OCI-LY1 (cell line): Measurements from ENCODE around the gene ZNF574.

Experiments used
- H2AFZ ChIP-seq: fragments of 200-600 bp; sonication (generic), shearing (Covaris generic); 2 replicates; pipeline ENCODE4 v1.6.0; 2014; ENCODE audit warnings: antibody characterized with exemption, mild to moderate bottlenecking, low read length
- H3F3A ChIP-seq: fragments of 200-600 bp; sonication (generic), shearing (Covaris generic); 2 replicates; pipeline ENCODE4 v1.6.0; 2014; ENCODE audit warnings: mild to moderate bottlenecking, antibody characterized with exemption, low read length, moderate library complexity; ENCODE audit not compliant: insufficient read depth
- H3K27ac ChIP-seq: fragments of 200-600 bp; sonication (generic); 2 replicates; pipeline ENCODE4 v1.5.1; 2014; ENCODE audit warnings: low read length, mixed run types, mild to moderate bottlenecking, low read depth; ENCODE audit not compliant: poor library complexity, severe bottlenecking
- H3K27me3 ChIP-seq: fragments of 200-600 bp; sonication (generic); 2 replicates; pipeline ENCODE4 v1.6.0; 2014; ENCODE audit warnings: antibody characterized with exemption, mild to moderate bottlenecking, low read length, moderate library complexity; ENCODE audit not compliant: insufficient read depth
- H3K36me3 ChIP-seq: fragments of 200-600 bp; sonication (generic); 2 replicates; pipeline ENCODE4 v1.6.1; 2014; ENCODE audit warnings: mild to moderate bottlenecking, antibody characterized with exemption, low read length, moderate library complexity, mixed read lengths; ENCODE audit not compliant: insufficient read depth
- H3K4me1 ChIP-seq: fragments of 200-600 bp; sonication (generic); 2 replicates; pipeline ENCODE4 v1.5.1; 2014; ENCODE audit warnings: mild to moderate bottlenecking, low read length, moderate library complexity; ENCODE audit not compliant: insufficient read depth, severe bottlenecking
- H3K4me2 ChIP-seq: fragments of 200-600 bp; sonication (generic), shearing (Covaris generic); 2 replicates; pipeline ENCODE4 v1.6.1; 2014; ENCODE audit warnings: low read length
- H3K4me3 ChIP-seq: fragments of 200-600 bp; sonication (generic); 2 replicates; pipeline ENCODE4 v1.5.1; 2014; ENCODE audit warnings: low read length, low read depth, mild to moderate bottlenecking, mixed read lengths; ENCODE audit not compliant: poor library complexity, severe bottlenecking
- H3K79me2 ChIP-seq: fragments of 200-600 bp; shearing (Covaris generic); 2 replicates; pipeline ENCODE4 v1.6.1; 2016; ENCODE audit warnings: mixed run types, low read length, mixed read lengths; ENCODE audit not compliant: insufficient read depth
- H3K9ac ChIP-seq: fragments of 200-600 bp; sonication (generic), shearing (Covaris generic); 2 replicates; pipeline ENCODE4 v1.6.1; 2014; ENCODE audit warnings: mild to moderate bottlenecking, low read length, mixed read lengths
- H3K9me2 ChIP-seq: fragments of 200-600 bp; sonication (generic), shearing (Covaris generic); 2 replicates; pipeline ENCODE4 v1.6.1; 2014; ENCODE audit warnings: low read depth, mild to moderate bottlenecking, low read length, mixed read lengths
- H3K9me3 ChIP-seq: fragments of 200-600 bp; shearing (Covaris generic); 2 replicates; pipeline ENCODE4 v1.6.1; 2014; ENCODE audit warnings: low read length, mixed read lengths
- H4K20me1 ChIP-seq: fragments of 200-600 bp; sonication (generic), shearing (Covaris generic); 2 replicates; pipeline ENCODE4 v1.6.0; 2016; ENCODE audit warnings: mild to moderate bottlenecking, low read length; ENCODE audit not compliant: insufficient read depth
- EZH2 ChIP-seq: fragments of 200-600 bp; sonication (generic), shearing (Covaris generic); IDR thresholded peaks from 2 replicates; pipeline ENCODE4 v1.8.0; 2017; ENCODE audit warnings: borderline replicate concordance, mixed run types, mild to moderate bottlenecking, antibody characterized with exemption, low read length, moderate library complexity, mixed read lengths
- TF ChIP-seq, protein P1 (sequence below): fragments of 200-600 bp; sonication (generic), shearing (Covaris generic); IDR thresholded peaks from 2 replicates; pipeline ENCODE4 v1.5.1; 2017; ENCODE audit warnings: mild to moderate bottlenecking, antibody characterized with exemption, low read length, moderate library complexity, mixed read lengths

ZNF574 gene

DNA sequence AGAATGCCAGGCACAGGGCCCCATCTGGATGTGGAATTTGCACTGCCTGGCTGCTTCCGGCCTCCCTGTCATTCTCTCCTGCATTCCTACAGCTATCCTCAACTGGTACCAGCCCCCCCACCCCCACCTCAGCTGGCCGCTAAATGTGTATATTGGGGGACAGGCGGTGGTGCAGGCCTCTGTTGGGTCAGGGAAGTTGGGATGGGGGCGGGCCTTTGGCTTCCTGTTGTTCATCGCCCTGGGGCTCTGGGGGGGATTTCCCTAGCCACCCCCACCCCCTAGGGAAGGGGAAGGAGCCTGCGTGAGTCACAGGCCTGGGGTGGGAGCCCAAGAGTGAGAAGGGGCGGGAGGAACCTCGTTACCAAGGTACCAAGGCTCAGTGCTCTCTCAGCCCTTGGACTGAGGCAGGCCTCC is 45.7 kb downstream of the ZNF574 start:
- H3F3A ChIP-seq: peaks cover 4% of the 10 kb centered on the region; the same call in 1 of the 2 replicates
- H3K4me3 ChIP-seq: peak overlapping the region; percentile 29
- peaks cover 37% of the 10 kb centered on the region for H3K4me1 ChIP-seq
- no peaks in the 10 kb centered on the region for H4K20me1 ChIP-seq
- peak overlapping the region; percentile 83 for H3K27ac ChIP-seq
- peak overlapping the region; percentile 45; the same call in 1 of the 2 replicates for H3K9ac ChIP-seq
- H3K79me2 ChIP-seq: no peaks in the 10 kb centered on the region
- H3K4me2 ChIP-seq: peak overlapping the region; percentile 35
- H3K9me3 ChIP-seq: 0 out of 2 replicates have a peak, but pooled peaks cover 2% of the 10 kb centered on the region
- TF ChIP-seq, protein P1, sequence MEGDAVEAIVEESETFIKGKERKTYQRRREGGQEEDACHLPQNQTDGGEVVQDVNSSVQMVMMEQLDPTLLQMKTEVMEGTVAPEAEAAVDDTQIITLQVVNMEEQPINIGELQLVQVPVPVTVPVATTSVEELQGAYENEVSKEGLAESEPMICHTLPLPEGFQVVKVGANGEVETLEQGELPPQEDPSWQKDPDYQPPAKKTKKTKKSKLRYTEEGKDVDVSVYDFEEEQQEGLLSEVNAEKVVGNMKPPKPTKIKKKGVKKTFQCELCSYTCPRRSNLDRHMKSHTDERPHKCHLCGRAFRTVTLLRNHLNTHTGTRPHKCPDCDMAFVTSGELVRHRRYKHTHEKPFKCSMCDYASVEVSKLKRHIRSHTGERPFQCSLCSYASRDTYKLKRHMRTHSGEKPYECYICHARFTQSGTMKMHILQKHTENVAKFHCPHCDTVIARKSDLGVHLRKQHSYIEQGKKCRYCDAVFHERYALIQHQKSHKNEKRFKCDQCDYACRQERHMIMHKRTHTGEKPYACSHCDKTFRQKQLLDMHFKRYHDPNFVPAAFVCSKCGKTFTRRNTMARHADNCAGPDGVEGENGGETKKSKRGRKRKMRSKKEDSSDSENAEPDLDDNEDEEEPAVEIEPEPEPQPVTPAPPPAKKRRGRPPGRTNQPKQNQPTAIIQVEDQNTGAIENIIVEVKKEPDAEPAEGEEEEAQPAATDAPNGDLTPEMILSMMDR: no peak
- no peak for TF ChIP-seq EZH2
- no peaks in the 10 kb centered on the region for H3K9me2 ChIP-seq
- H2AFZ ChIP-seq: no peak overlapping the region
- no peaks in the 10 kb centered on the region for H3K27me3 ChIP-seq
- H3K36me3 ChIP-seq: peaks cover 17% of the 10 kb centered on the region

DNA sequence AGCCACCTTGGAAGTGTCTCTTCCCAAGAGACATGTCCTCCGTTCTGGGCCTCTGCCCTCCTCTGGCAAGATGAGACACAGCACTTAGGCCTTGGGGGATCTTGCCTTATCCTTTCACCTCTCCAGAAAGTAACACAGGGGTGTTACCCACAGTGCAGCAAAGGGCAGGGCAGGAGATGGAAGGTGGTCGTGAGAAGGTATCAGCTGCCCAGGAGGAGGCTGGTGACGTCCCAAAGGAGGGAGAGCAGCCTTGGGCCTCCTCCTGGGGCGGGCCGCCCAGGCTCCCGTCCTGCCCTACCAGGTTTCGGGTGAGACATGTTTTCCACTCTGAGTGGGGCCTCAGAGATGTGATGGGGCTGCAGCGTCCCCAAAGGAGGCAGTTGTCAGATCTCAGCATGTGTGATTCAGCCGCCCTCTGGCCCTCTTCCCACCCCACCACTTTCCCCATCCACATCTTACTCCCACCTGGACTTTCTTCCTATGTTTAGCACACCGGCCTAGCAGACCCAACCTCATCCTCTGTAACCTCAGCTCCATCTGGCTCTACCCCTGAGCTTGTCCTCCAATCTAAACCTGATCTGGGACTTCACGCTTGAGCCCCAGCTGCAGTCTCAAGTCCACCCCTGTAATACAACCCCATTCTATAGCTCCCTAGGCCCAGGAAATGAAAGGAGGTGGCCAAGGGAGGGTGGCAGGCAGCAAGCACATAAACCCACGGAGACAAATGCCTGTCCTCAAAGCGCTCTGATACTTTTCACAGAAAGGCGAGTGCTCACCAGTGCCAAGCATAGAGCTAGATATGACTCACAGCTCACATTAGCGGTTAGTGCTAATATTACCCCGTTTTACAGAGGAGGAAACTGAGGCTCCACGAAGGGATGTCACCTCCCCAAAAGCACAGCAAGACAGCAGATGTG is 47.0 kb downstream of the ZNF574 start:
- no peaks in the 10 kb centered on the region for H3K79me2 ChIP-seq
- no peaks in the 10 kb centered on the region for H3K27me3 ChIP-seq

DNA sequence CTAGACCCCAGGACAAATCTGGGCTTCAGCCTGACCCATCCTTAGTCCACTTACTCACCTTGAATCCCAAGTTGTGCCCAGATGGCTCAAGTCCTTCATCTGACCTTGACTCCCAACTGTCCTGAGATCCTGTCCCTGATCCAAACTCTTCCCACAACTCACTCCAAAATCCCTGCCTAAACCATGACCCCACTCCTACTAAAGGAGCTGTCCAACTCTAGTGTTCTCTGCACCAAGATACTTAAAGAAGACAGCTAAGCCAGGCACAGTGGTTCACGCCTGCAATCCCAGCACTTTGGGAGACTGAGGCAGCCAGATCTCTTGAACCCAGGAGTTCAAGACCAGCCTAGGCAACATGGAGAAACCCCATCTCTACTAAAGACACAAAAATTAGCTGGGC is 47.8 kb downstream of the ZNF574 start:
- H3K4me2 ChIP-seq: peak overlapping the region; percentile 35

More for the DNA sequence above, 47.0 kb downstream of the ZNF574 start:
- H2AFZ ChIP-seq: no peak overlapping the region
- H3K9me3 ChIP-seq: 0 out of 2 replicates have a peak, but pooled peaks cover 2% of the 10 kb centered on the region
- peaks cover 35% of the 10 kb centered on the region for H3K4me1 ChIP-seq
- peak overlapping the region; percentile 29 for H3K4me3 ChIP-seq
- H3K36me3 ChIP-seq: peaks cover 10% of the 10 kb centered on the region; the same call in 1 of the 2 replicates
- TF ChIP-seq, protein P1: peak; percentile 30; the same call in 1 of the 2 replicates
- no peak for TF ChIP-seq EZH2
- H3K9me2 ChIP-seq: no peaks in the 10 kb centered on the region
- peak overlapping the region; percentile 83 for H3K27ac ChIP-seq
- H4K20me1 ChIP-seq: no peaks in the 10 kb centered on the region
- H3K4me2 ChIP-seq: peak overlapping the region; percentile 35
- peak overlapping the region; percentile 45 for H3K9ac ChIP-seq
- H3F3A ChIP-seq: peaks cover 4% of the 10 kb centered on the region

More for the DNA sequence above, 47.8 kb downstream of the ZNF574 start:
- peaks cover 39% of the 10 kb centered on the region for H3K4me1 ChIP-seq
- peak overlapping the region; percentile 83 for H3K27ac ChIP-seq
- TF ChIP-seq EZH2: no peak
- TF ChIP-seq, protein P1: no peak
- H3F3A ChIP-seq: peaks cover 4% of the 10 kb centered on the region
- H3K9me2 ChIP-seq: no peaks in the 10 kb centered on the region
- peaks cover 10% of the 10 kb centered on the region; the same call in 1 of the 2 replicates for H3K36me3 ChIP-seq
- no peak overlapping the region for H2AFZ ChIP-seq
- no peak overlapping the region for H3K4me3 ChIP-seq
- no peaks in the 10 kb centered on the region for H3K79me2 ChIP-seq
- 0 out of 2 replicates have a peak, but pooled peaks cover 2% of the 10 kb centered on the region for H3K9me3 ChIP-seq
- H3K9ac ChIP-seq: peak overlapping the region; percentile 45; the same call in 1 of the 2 replicates
- no peaks in the 10 kb centered on the region for H4K20me1 ChIP-seq
- H3K27me3 ChIP-seq: no peaks in the 10 kb centered on the region
